Mesenchymal stem cell (in vitro differentiated cells and primary cell): ENCODE data around the gene SLC18A3.

Experiments used
- DNase-seq: peaks from one replicate; pipeline ENCODE4 v3.0.0-alpha.2; 2013
- H2AFZ ChIP-seq: one replicate; pipeline ENCODE4 v1.6.1; 2013; ENCODE audit warnings: low read depth, mild to moderate bottlenecking, control low read depth, inconsistent platforms, low read length, moderate library complexity
- H2AK5ac ChIP-seq: 2 replicates; pipeline ENCODE4 v1.6.1; 2013; ENCODE audit warnings: low read length, moderate library complexity, mild to moderate bottlenecking, inconsistent platforms; ENCODE audit not compliant: severe bottlenecking
- H2BK120ac ChIP-seq: one replicate; pipeline ENCODE4 v1.6.1; 2013; ENCODE audit warnings: low read depth, mild to moderate bottlenecking, inconsistent platforms, low read length, moderate library complexity
- H2BK12ac ChIP-seq, 2 experiments: one replicate each; pipeline ENCODE4 v1.6.1; 2013; ENCODE audit warnings: inconsistent platforms in 2 of 2, low read length in 2 of 2, mild to moderate bottlenecking in 2 of 2, moderate library complexity in 2 of 2, control low read depth in 1 of 2
- H2BK15ac ChIP-seq: one replicate; pipeline ENCODE4 v1.6.1; 2013; ENCODE audit warnings: mild to moderate bottlenecking, low read depth, inconsistent platforms; ENCODE audit not compliant: poor library complexity, severe bottlenecking
- H2BK5ac ChIP-seq: 2 replicates; pipeline ENCODE4 v1.6.1; 2013; ENCODE audit warnings: low read depth, mild to moderate bottlenecking, low read length, control low read depth, inconsistent platforms; ENCODE audit not compliant: poor library complexity, severe bottlenecking
- H3K14ac ChIP-seq, 2 experiments: one replicate each; pipeline ENCODE4 v1.6.1; 2013; ENCODE audit warnings: inconsistent platforms in 2 of 2, low read length in 2 of 2, control low read depth in 1 of 2, mild to moderate bottlenecking in 1 of 2, moderate library complexity in 1 of 2
- H3K18ac ChIP-seq, 2 experiments: one replicate each; pipeline ENCODE4 v1.6.1; 2013; ENCODE audit warnings: inconsistent platforms in 2 of 2, low read length in 2 of 2, control low read depth in 1 of 2, low read depth in 1 of 2, mild to moderate bottlenecking in 1 of 2
- H3K23ac ChIP-seq, 2 experiments: one replicate each; pipeline ENCODE4 v1.6.1; 2013; ENCODE audit warnings: inconsistent platforms in 2 of 2, low read length in 2 of 2, mild to moderate bottlenecking in 2 of 2, moderate library complexity in 2 of 2, control low read depth in 1 of 2
- H3K27ac ChIP-seq: 2 replicates; pipeline ENCODE4 v1.5.1; 2013; ENCODE audit warnings: mild to moderate bottlenecking, moderate library complexity, low read length, control low read depth, inconsistent platforms; ENCODE audit not compliant: poor library complexity, severe bottlenecking
- H3K27me3 ChIP-seq, 2 experiments: 2 replicates each; pipeline versions ENCODE4 v1.6.1 to v1.7.0; 2013; ENCODE audit warnings: low read length in 2 of 2, mild to moderate bottlenecking in 2 of 2, moderate library complexity in 2 of 2, control low read depth in 1 of 2, inconsistent platforms in 1 of 2; ENCODE audit not compliant: control insufficient read depth in 1 of 2, insufficient read depth in 1 of 2
- H3K36me3 ChIP-seq, 2 experiments: 2 replicates each; pipeline versions ENCODE4 v1.6.1 to v1.7.0; 2013; ENCODE audit warnings: low read length in 2 of 2, control low read depth in 1 of 2, inconsistent platforms in 1 of 2, low read depth in 1 of 2, mild to moderate bottlenecking in 1 of 2; ENCODE audit not compliant: insufficient read depth in 2 of 2, control insufficient read depth in 1 of 2
- H3K4ac ChIP-seq, 2 experiments: one replicate each; pipeline ENCODE4 v1.6.1; 2013; ENCODE audit warnings: inconsistent platforms in 2 of 2, low read length in 2 of 2, mild to moderate bottlenecking in 2 of 2, moderate library complexity in 2 of 2, control low read depth in 1 of 2, low read depth in 1 of 2
- H3K4me1 ChIP-seq: 2 replicates; pipeline ENCODE4 v1.6.1; 2013; ENCODE audit warnings: low read depth, low read length, control low read depth; ENCODE audit not compliant: control insufficient read depth, insufficient read depth
- H3K4me2 ChIP-seq: 2 replicates; pipeline ENCODE4 v1.6.1; 2013; ENCODE audit warnings: low read length, mild to moderate bottlenecking, inconsistent platforms; ENCODE audit not compliant: poor library complexity, severe bottlenecking
- H3K4me3 ChIP-seq, 2 experiments: 2 replicates each; pipeline versions ENCODE4 v1.5.1 to v1.7.0; 2013; ENCODE audit warnings: low read length in 2 of 2, mild to moderate bottlenecking in 2 of 2, control low read depth in 1 of 2, low read depth in 1 of 2; ENCODE audit not compliant: insufficient read depth in 1 of 2
- H3K79me1 ChIP-seq: replicated peaks from 2 replicates; pipeline ENCODE4 v1.6.1; 2013; ENCODE audit warnings: mild to moderate bottlenecking, control low read depth, low read length, inconsistent platforms; ENCODE audit not compliant: poor library complexity, severe bottlenecking
- H3K9ac ChIP-seq: 2 replicates; pipeline ENCODE4 v1.7.0; 2013; ENCODE audit warnings: mild to moderate bottlenecking, low read length, moderate library complexity
- H3K9me3 ChIP-seq: 2 replicates; pipeline ENCODE4 v1.7.0; 2013; ENCODE audit warnings: mild to moderate bottlenecking, low read length; ENCODE audit not compliant: control insufficient read depth
- H4K8ac ChIP-seq: one replicate; pipeline ENCODE4 v1.6.1; 2013; ENCODE audit warnings: inconsistent platforms, mild to moderate bottlenecking, low read length, moderate library complexity
- H4K91ac ChIP-seq: one replicate; pipeline ENCODE4 v1.6.1; 2013; ENCODE audit warnings: mild to moderate bottlenecking, low read length, inconsistent platforms
- WGBS: methylation state at CpG from one replicate; pipeline ENCODE4 v1.1.7; 2013; ENCODE audit warnings: mixed read lengths; 5-methylcytosine and 5-hydroxymethylcytosine counted together

SLC18A3 gene

GRCh38 chr10:49605939-49606509 is 4.1 kb upstream of the SLC18A3 start:
- Histone ChIP-seq H3K27me3 (peaks cover 68 to 72% of the 10 kb centered on the region in 2 experiments), H3K18ac (no peak overlapping the region), H3K4me1 (peaks cover 20% of the 10 kb centered on the region), H3K9ac (no peak overlapping the region), H2BK5ac (no peak overlapping the region), H2AFZ (no peak overlapping the region), H3K4me2 (no peak overlapping the region), H4K8ac (no peak overlapping the region), H3K36me3 (peaks cover 0 to 2% of the 10 kb centered on the region in 2 experiments), H2BK15ac (no peak overlapping the region), H3K79me1 (no peaks in the 10 kb centered on the region), H3K23ac (no peak overlapping the region), H3K4ac (no peak overlapping the region), H4K91ac (no peak overlapping the region), H2AK5ac (no peak overlapping the region), H3K14ac (no peak overlapping the region), H3K27ac (no peak overlapping the region), H2BK12ac (no peak overlapping the region), H3K4me3 (no peak overlapping the region), H2BK120ac (no peak overlapping the region), H3K9me3 (no peaks in the 10 kb centered on the region)
- WGBS = 33% methylated on average over 3 of the region's 3 CpGs
- DNase-seq = no peak

DNA sequence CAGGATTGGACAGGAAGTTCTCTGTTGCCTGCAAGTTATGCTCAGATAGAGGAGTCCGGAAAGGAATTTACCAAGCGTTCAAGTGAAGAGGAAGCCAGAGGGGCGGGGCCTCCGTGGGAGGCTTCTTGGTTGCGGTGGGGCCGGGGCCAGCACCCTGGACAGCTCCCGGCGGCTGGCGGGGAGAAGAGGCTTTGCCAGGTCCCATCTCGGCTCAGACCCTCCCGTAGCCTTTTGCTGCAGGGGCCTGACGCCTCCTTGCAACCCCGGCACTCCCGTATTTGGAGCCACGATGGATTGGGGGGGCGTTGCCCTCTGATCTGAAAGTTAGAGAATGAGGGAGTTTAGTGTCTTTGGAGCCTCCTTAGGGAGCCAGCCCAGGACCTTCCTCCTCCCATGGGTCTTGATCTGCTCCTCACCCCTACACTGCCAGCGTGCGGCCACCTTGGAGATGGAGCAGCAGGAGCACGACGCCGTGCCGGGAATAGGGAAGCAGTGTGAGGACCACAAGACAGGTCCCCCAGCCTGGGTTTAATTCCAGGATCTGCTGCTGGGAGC is 3.1 kb upstream of the SLC18A3 start:
- Histone ChIP-seq H3K4me2 (no peak overlapping the region), H2BK120ac (no peak overlapping the region), H3K4me1 (peaks cover 22% of the 10 kb centered on the region), H3K79me1 (no peaks in the 10 kb centered on the region), H2AFZ (no peak overlapping the region), H2AK5ac (no peak overlapping the region), H3K4me3 (no peak overlapping the region), H3K4ac (no peak overlapping the region), H3K9ac (no peak overlapping the region), H2BK5ac (no peak overlapping the region), H2BK12ac (no peak overlapping the region), H4K8ac (no peak overlapping the region), H3K23ac (no peak overlapping the region), H2BK15ac (no peak overlapping the region), H3K14ac (no peak overlapping the region), H3K18ac (no peak overlapping the region), H3K9me3 (no peaks in the 10 kb centered on the region), H4K91ac (no peak overlapping the region), H3K36me3 (peaks cover 0 to 5% of the 10 kb centered on the region in 2 experiments), H3K27me3 (peaks cover 73 to 77% of the 10 kb centered on the region in 2 experiments), H3K27ac (no peak overlapping the region)
- peak; percentile 63 for DNase-seq
- WGBS = 4% methylated on average over 21 of the region's 22 CpGs

DNA sequence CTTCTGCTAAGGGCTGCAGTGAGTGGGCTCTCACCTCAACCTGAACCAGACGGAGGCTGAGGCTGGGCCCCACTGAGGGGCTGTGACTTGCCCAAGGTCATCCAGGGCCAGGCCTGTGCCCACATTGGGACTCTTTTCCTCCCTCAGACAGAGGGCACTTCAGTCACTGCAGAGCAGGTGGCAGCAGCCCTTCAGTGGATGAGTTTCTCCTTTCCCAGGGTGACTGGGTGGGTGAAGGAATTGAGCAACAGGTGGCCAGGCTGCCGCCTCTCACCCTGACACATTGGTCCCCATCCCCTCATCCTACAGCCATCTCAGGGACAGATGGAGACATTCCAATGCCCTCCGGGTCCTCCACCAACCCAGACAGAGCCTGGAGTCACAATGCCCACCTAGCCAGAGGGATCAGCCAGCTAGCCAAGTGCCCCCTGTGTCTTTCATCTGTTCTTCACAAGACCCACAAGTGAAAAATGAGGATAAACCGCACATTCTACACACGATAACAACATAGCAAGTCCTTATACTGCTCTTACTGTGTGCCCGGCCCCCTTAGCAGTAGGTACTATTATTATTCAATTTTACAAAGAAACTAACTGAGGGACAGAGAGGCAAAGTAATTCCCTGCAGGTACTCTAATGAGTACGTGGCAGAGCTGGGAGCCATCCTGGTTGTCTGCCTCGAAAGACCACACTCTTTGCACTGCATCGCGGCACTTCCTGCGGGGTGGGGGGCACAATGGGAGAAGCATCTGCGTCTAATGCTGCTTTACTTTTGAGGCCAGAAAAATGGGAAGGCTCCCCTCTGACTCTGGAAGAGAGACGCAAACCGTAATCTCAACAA is 1.7 kb upstream of the SLC18A3 start:
- Histone ChIP-seq H2AK5ac (no peak overlapping the region), H2AFZ (no peak overlapping the region), H3K36me3 (peaks cover 0 to 5% of the 10 kb centered on the region in 2 experiments), H3K4me1 (peaks cover 23% of the 10 kb centered on the region), H3K4ac (no peak overlapping the region), H4K91ac (no peak overlapping the region), H3K9me3 (peaks cover 4% of the 10 kb centered on the region), H3K4me2 (no peak overlapping the region), H2BK12ac (no peak overlapping the region), H2BK120ac (no peak overlapping the region), H3K18ac (no peak overlapping the region), H2BK5ac (no peak overlapping the region), H3K23ac (no peak overlapping the region), H3K4me3 (peak overlapping the region in 1 of 2 experiments; percentile 8), H3K79me1 (no peaks in the 10 kb centered on the region), H4K8ac (no peak overlapping the region), H2BK15ac (no peak overlapping the region), H3K27me3 (peaks cover 77 to 79% of the 10 kb centered on the region in 2 experiments), H3K14ac (no peak overlapping the region), H3K27ac (no peak overlapping the region), H3K9ac (no peak overlapping the region)
- DNase-seq = no peak
- 11% methylated on average over 10 of the region's 14 CpGs for WGBS

- Histone ChIP-seq H2AK5ac (no peak overlapping the region), H3K18ac (no peak overlapping the region)
Observed at GRCh38 chr10:49609006-49609282, 1.2 kb upstream of the SLC18A3 start.

More at GRCh38 chr10:49609006-49609282, 1.2 kb upstream of the SLC18A3 start:
- Histone ChIP-seq H3K14ac (no peak overlapping the region), H2BK5ac (no peak overlapping the region), H3K9me3 (peaks cover 4% of the 10 kb centered on the region), H4K8ac (no peak overlapping the region), H2BK15ac (no peak overlapping the region), H3K4me3 (peak overlapping the region in 1 of 2 experiments; percentile 8), H3K27ac (no peak overlapping the region), H4K91ac (no peak overlapping the region), H3K79me1 (no peaks in the 10 kb centered on the region), H3K27me3 (peaks cover 79 to 82% of the 10 kb centered on the region in 2 experiments), H3K23ac (no peak overlapping the region), H2AFZ (no peak overlapping the region), H3K4ac (no peak overlapping the region), H3K4me2 (no peak overlapping the region), H2BK12ac (no peak overlapping the region), H3K36me3 (peaks cover 0 to 5% of the 10 kb centered on the region in 2 experiments), H3K4me1 (peaks cover 24% of the 10 kb centered on the region), H3K9ac (no peak overlapping the region), H2BK120ac (no peak overlapping the region)
- 2% methylated on average over 19 of the region's 19 CpGs for WGBS
- no peak for DNase-seq
